ENCODE results near the gene UBAP2.

The UBAP2 gene

DNA sequence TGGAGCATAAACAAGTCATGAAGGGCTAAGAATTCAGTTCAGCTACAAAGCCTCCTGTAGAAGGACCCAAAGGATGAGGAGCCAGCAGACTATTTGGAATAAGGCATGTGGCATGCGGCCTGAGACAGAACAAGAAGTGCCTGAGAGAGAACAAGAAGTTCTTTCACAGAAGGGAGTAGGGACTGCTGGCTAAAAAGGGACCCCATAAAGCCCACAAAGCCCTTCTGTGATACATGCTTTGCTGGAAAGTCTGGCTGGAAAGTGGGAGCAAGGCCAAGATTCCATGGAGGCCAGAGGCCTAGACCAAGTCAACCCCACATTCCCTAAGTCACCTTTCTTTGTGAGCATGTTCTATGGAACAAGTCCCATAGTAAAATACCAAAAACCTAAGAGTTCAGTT lies 35.9 kb upstream of the UBAP2 start:
- H3K9me3 ChIP-seq (ENCODE audit: control insufficient read depth, insufficient read depth, low read length), result no peaks in the 10 kb centered on the region
- no peaks in the 10 kb centered on the region for H3K27me3 ChIP-seq (ENCODE audit: control insufficient read depth, low read length)
- peaks cover 14% of the 10 kb centered on the region for H3F3A ChIP-seq (ENCODE audit: control insufficient read depth, insufficient read depth)
- H3K9me2 ChIP-seq (replicated peaks; ENCODE audit: control insufficient read depth, low read length), result no peaks in the 10 kb centered on the region
- peaks cover 41% of the 10 kb centered on the region for H3K36me3 ChIP-seq (ENCODE audit: control insufficient read depth, low read length)
- H3K27ac ChIP-seq (ENCODE audit: low read depth, low read length), result no peak overlapping the region
- no peak for TF ChIP-seq EZH2phosphoT487 (IDR thresholded peaks at IDR 0.05; ENCODE audit: borderline replicate concordance, low read length)
- TF ChIP-seq, protein P1, sequence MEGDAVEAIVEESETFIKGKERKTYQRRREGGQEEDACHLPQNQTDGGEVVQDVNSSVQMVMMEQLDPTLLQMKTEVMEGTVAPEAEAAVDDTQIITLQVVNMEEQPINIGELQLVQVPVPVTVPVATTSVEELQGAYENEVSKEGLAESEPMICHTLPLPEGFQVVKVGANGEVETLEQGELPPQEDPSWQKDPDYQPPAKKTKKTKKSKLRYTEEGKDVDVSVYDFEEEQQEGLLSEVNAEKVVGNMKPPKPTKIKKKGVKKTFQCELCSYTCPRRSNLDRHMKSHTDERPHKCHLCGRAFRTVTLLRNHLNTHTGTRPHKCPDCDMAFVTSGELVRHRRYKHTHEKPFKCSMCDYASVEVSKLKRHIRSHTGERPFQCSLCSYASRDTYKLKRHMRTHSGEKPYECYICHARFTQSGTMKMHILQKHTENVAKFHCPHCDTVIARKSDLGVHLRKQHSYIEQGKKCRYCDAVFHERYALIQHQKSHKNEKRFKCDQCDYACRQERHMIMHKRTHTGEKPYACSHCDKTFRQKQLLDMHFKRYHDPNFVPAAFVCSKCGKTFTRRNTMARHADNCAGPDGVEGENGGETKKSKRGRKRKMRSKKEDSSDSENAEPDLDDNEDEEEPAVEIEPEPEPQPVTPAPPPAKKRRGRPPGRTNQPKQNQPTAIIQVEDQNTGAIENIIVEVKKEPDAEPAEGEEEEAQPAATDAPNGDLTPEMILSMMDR (IDR thresholded peaks at IDR 0.05; ENCODE audit: low read depth, low read length, poor library complexity, severe bottlenecking), result no peak
- H3K4me1 ChIP-seq (ENCODE audit: control insufficient read depth, low read length), result no peaks in the 10 kb centered on the region; the same call in 1 of the 2 replicates
- no peaks in the 10 kb centered on the region for H4K20me1 ChIP-seq (ENCODE audit: control insufficient read depth, insufficient read depth, low read depth, low read length)
- no peak overlapping the region for H3K4me2 ChIP-seq (ENCODE audit: low read length)
- no peaks in the 10 kb centered on the region for H3K79me2 ChIP-seq (ENCODE audit: control insufficient read depth, low read length)
- H3K4me3 ChIP-seq (ENCODE audit: low read length), result no peak overlapping the region

DNA sequence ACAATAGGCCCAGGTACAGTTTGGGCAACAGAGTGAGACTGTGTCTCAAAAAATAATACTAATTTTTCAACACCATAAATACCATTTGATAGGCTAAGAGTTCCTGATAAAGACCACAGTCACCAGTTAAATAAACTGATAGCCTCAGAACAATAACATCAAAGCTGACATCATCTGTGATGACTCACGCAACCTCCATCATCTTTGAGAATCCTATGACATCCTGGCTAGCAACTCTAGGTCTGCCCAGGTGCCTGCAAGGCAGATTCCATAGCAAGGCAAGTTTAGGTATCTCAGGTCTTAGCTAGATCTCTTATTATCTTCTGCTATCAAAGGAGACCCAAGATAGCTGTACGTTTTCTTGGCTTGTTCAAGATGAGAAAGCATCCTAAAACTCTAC lies 30.5 kb upstream of the UBAP2 start:
- Histone ChIP-seq H3K27ac (ENCODE audit: low read depth, low read length) (no peak overlapping the region), H3F3A (ENCODE audit: control insufficient read depth, insufficient read depth) (no peaks in the 10 kb centered on the region), H3K4me3 (ENCODE audit: low read length) (no peak overlapping the region), H3K36me3 (ENCODE audit: control insufficient read depth, low read length) (no peaks in the 10 kb centered on the region), H3K79me2 (ENCODE audit: control insufficient read depth, low read length) (no peaks in the 10 kb centered on the region), H3K9me3 (ENCODE audit: control insufficient read depth, insufficient read depth, low read length) (no peaks in the 10 kb centered on the region), H3K4me2 (ENCODE audit: low read length) (no peak overlapping the region), H3K9me2 (replicated peaks; ENCODE audit: control insufficient read depth, low read length) (no peaks in the 10 kb centered on the region), H3K4me1 (ENCODE audit: control insufficient read depth, low read length) (no peaks in the 10 kb centered on the region; the same call in 1 of the 2 replicates), H3K27me3 (ENCODE audit: control insufficient read depth, low read length) (no peaks in the 10 kb centered on the region), H4K20me1 (ENCODE audit: control insufficient read depth, insufficient read depth, low read depth, low read length) (no peaks in the 10 kb centered on the region)
- TF ChIP-seq EZH2phosphoT487 (IDR thresholded peaks at IDR 0.05; ENCODE audit: borderline replicate concordance, low read length), result no peak
- TF ChIP-seq, protein P1 (IDR thresholded peaks at IDR 0.05; ENCODE audit: low read depth, low read length, poor library complexity, severe bottlenecking), result no peak

DNA sequence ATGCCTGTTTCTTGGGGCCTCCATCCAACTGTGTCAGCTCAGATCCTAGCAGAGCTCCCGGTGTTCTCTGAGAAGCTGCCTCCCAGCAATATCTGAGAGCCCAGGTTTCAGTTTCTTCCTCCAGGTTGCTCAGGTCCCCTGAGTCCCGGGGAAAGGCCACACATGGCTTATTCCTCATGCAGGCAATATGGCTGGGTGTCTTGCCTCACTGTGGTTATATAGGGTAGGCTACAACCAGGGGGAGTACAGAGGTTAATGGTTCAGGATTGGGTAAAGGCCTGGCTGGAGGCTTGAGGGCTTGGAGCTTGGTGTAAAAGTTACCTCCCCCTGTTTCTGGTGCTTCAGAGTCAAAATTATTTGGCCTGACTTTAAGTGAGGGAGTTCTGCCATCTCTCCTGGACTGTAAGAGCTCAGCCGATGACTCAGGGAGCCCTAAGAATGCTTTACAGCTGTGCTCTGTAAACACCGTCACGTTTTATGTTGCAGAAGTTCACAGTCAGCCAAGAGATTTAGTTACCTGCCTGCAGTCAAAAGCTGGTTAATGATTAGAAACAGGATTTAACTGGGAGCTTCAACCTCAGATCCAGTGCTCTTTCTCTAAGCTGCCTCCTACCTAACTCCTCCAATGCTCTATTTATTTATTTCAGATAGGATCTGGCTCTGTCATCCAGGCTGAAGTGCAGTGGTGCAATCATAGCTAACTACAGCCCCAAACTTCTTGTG lies 24.3 kb upstream of the UBAP2 start:
- no peak for TF ChIP-seq EZH2phosphoT487 (IDR thresholded peaks at IDR 0.05; ENCODE audit: borderline replicate concordance, low read length)
- TF ChIP-seq, protein P1 (IDR thresholded peaks at IDR 0.05; ENCODE audit: low read depth, low read length, poor library complexity, severe bottlenecking), result no peak
- Histone ChIP-seq H3F3A (ENCODE audit: control insufficient read depth, insufficient read depth) (no peaks in the 10 kb centered on the region), H3K79me2 (ENCODE audit: control insufficient read depth, low read length) (no peaks in the 10 kb centered on the region), H4K20me1 (ENCODE audit: control insufficient read depth, insufficient read depth, low read depth, low read length) (no peaks in the 10 kb centered on the region), H3K4me2 (ENCODE audit: low read length) (no peak overlapping the region), H3K36me3 (ENCODE audit: control insufficient read depth, low read length) (no peaks in the 10 kb centered on the region), H3K4me3 (ENCODE audit: low read length) (no peak overlapping the region), H3K27me3 (ENCODE audit: control insufficient read depth, low read length) (no peaks in the 10 kb centered on the region), H3K9me2 (replicated peaks; ENCODE audit: control insufficient read depth, low read length) (no peaks in the 10 kb centered on the region), H3K4me1 (ENCODE audit: control insufficient read depth, low read length) (no peaks in the 10 kb centered on the region), H3K27ac (ENCODE audit: low read depth, low read length) (no peak overlapping the region), H3K9me3 (ENCODE audit: control insufficient read depth, insufficient read depth, low read length) (no peaks in the 10 kb centered on the region)
